Spleen (tissue), 11 donors: Measurements from ENCODE around the gene NINJ1. TPM values are rescaled to one million over a fixed set of nuclear protein-coding genes. Genes with fewer than 3 reads are reported as not detected.

ENCODE experiments used
- DNase-seq: peaks from one replicate; pipeline ENCODE4 v3.0.0-alpha.2; 2020
- H3K27ac ChIP-seq, 8 donors: fragments of 200-600 bp; sonication (generic) in 7 of 8; 1 replicate in 4 of 8; 2 replicates in 4 of 8; pipeline versions ENCODE4 v1.5.0 to v1.8.0; 2016 to 2021; ENCODE audit warnings: inconsistent platforms in 4 of 8, mild to moderate bottlenecking in 4 of 8, moderate library complexity in 1 of 8
- H3K27me3 ChIP-seq, 7 donors: fragments of 200-600 bp; sonication (generic) in 6 of 7; replicated peaks in 1 of 7; 1 replicate in 4 of 7; 2 replicates in 3 of 7; pipeline versions ENCODE4 v1.5.0 to v1.8.0; 2016 to 2021; ENCODE audit warnings: inconsistent platforms in 3 of 7, mild to moderate bottlenecking in 1 of 7
- H3K36me3 ChIP-seq, 6 donors: fragments of 200-600 bp; sonication (generic) in 5 of 6; 1 replicate in 4 of 6; 2 replicates in 2 of 6; pipeline versions ENCODE4 v1.5.0 to v1.8.0; 2016 to 2021; ENCODE audit warnings: inconsistent platforms in 2 of 6
- H3K4me1 ChIP-seq, 6 donors: fragments of 200-600 bp; sonication (generic) in 5 of 6; 1 replicate in 3 of 6; 2 replicates in 3 of 6; pipeline versions ENCODE4 v1.5.0 to v1.8.0; 2016 to 2021; ENCODE audit warnings: inconsistent platforms in 3 of 6
- H3K4me3 ChIP-seq, 8 donors: fragments of 200-600 bp; sonication (generic) in 7 of 8; 1 replicate in 4 of 8; 2 replicates in 4 of 8; pipeline versions ENCODE4 v1.5.0 to v1.8.0; 2016 to 2021; ENCODE audit warnings: inconsistent platforms in 4 of 8, mild to moderate bottlenecking in 4 of 8, moderate library complexity in 2 of 8
- H3K9me3 ChIP-seq, 8 donors: fragments of 200-600 bp; sonication (generic) in 7 of 8; 1 replicate in 4 of 8; 2 replicates in 4 of 8; pipeline versions ENCODE4 v1.5.0 to v1.8.0; 2016 to 2021; ENCODE audit warnings: inconsistent platforms in 4 of 8
- POLR2A ChIP-seq, 3 donors: fragments of 450-650 bp; IDR thresholded peaks; one replicate each; pipeline ENCODE4 v1.5.1; 2017; ENCODE audit warnings: antibody characterized with exemption in 3 of 3, mild to moderate bottlenecking in 1 of 3
- POLR2AphosphoS5 ChIP-seq, 3 donors: sonication (generic); formaldehyde crosslinking; IDR thresholded peaks; one replicate each; pipeline ENCODE4 v1.5.1; 2017; ENCODE audit warnings: antibody characterized with exemption in 3 of 3
- WGBS, 5 donors: extraction: QIAGEN DNeasy Blood & Tissue Kit in 3 of 5; methylation state at CpG; one replicate each; pipeline versions ENCODE4 v1.1.5 to v1.1.7; 2013 to 2018; 5-methylcytosine and 5-hydroxymethylcytosine counted together
- intact Hi-C: fragments of 100-400 bp; cut with DNase I; formaldehyde crosslinking; loops from one replicate; pipeline ENCODE4 v1.15.0; 2023; ENCODE audit warnings: low total_unique reads
- polyA plus RNA-seq, 3 donors: library from polyadenylated mRNA; stranded (reverse); fragments of 200-250 nt; gene quantifications; one replicate each; pipeline ENCODE4 v1.2.1, GENCODE V29; 2013
- total RNA-seq, 7 donors: library from RNA; depleted of rRNA in 3 of 7; stranded (reverse); fragments of >200 nt in 3 of 7; fragmentation: NEBNext Ultra II Directional in 4 of 7; extraction: Animal tissue kit (Norgen Biotek cat#: 25700) in 4 of 7; gene quantifications; one replicate each; pipeline versions ENCODE4 v1.1.0 to v1.2.1, GENCODE V29; 2016 to 2021
- TF ChIP-seq, protein P1 (sequence below), 11 experiments: fragments of 200-600 bp in 7 of 11; fragments of 450-650 bp in 4 of 11; sonication (generic) in 4 of 11; IDR thresholded peaks in 8 of 11; conservative IDR thresholded peaks in 3 of 11; 1 replicate in 7 of 11; 2 replicates in 4 of 11; pipeline versions ENCODE4 v1.4.0 to v1.8.0; 2016 to 2021; ENCODE audit warnings: antibody characterized with exemption in 11 of 11, inconsistent platforms in 4 of 11, mild to moderate bottlenecking in 1 of 11
- donor health status: healthy with polysubstance abuse.
- donor health status: DM: no; HTN: no; CAD: no; lungs with moderate emphysema.
- donor health status: DM: no; HTN: no; CAD: no.
- donor health status: Bipolar disorder and iron deficiency.
- donor health status: healthy.
- donor health status: DM: no; HTN: no; CAD: no.
- donor health status: DM: yes; HTN: yes; CAD: no.

The NINJ1 gene
- total and polyA plus RNA-seq, 10 donors, result 26.5 to 142 (median 104) TPM

DNA sequence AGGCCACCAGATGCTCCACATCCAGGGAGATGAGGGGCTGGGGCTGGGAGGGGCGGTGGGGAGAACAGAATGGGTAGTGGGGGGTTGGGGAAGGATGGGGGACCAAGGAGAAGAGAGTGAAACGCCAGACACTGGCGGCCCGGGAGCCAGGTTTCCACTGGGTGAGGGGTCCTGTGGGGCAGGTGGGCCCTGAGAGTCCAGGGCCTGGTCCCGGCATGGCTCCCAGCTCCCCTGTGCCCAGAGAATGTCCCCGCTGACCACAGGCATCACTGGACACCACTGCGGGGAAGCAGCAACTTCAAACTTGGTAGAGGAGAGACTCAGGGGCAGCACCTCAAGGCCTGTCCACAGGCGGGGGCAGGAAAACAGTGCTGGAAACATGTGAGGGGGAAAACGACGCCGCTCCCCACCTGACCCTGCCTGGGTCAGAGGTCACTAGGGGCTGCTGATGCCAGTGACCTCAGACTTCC lies 13.2 kb downstream of the NINJ1 start:
- 88 to 91% (median 89%) methylated on average over 8 to 11 of the region's 11 CpGs for WGBS, 5 donors
- Histone ChIP-seq H3K9me3 (no peaks in the 10 kb centered on the region), H3K27me3 (no peaks in the 10 kb centered on the region), H3K4me3 (peak overlapping the region in 1 of 8 donors; percentile 55), H3K4me1 (peaks cover 19 to 99% (median 59%) of the 10 kb centered on the region in 6 donors), H3K36me3 (peaks cover 0 to 57% (median 28%) of the 10 kb centered on the region in 6 donors), H3K27ac (peak overlapping the region in 7 of 8 donors; percentile 80 to 96 (median 90))
- TF ChIP-seq POLR2A (IDR thresholded peaks at IDR 0.05) (no peak), POLR2AphosphoS5 (IDR thresholded peaks at IDR 0.05) (no peak)
- TF ChIP-seq, protein P1, sequence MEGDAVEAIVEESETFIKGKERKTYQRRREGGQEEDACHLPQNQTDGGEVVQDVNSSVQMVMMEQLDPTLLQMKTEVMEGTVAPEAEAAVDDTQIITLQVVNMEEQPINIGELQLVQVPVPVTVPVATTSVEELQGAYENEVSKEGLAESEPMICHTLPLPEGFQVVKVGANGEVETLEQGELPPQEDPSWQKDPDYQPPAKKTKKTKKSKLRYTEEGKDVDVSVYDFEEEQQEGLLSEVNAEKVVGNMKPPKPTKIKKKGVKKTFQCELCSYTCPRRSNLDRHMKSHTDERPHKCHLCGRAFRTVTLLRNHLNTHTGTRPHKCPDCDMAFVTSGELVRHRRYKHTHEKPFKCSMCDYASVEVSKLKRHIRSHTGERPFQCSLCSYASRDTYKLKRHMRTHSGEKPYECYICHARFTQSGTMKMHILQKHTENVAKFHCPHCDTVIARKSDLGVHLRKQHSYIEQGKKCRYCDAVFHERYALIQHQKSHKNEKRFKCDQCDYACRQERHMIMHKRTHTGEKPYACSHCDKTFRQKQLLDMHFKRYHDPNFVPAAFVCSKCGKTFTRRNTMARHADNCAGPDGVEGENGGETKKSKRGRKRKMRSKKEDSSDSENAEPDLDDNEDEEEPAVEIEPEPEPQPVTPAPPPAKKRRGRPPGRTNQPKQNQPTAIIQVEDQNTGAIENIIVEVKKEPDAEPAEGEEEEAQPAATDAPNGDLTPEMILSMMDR (IDR thresholded peaks at IDR 0.05 in 8 of 11, conservative IDR thresholded peaks at IDR 0.05 in 3 of 11), result no peak
- intact Hi-C loops, result no loop called here
- DNase-seq, result peak; percentile 78

DNA sequence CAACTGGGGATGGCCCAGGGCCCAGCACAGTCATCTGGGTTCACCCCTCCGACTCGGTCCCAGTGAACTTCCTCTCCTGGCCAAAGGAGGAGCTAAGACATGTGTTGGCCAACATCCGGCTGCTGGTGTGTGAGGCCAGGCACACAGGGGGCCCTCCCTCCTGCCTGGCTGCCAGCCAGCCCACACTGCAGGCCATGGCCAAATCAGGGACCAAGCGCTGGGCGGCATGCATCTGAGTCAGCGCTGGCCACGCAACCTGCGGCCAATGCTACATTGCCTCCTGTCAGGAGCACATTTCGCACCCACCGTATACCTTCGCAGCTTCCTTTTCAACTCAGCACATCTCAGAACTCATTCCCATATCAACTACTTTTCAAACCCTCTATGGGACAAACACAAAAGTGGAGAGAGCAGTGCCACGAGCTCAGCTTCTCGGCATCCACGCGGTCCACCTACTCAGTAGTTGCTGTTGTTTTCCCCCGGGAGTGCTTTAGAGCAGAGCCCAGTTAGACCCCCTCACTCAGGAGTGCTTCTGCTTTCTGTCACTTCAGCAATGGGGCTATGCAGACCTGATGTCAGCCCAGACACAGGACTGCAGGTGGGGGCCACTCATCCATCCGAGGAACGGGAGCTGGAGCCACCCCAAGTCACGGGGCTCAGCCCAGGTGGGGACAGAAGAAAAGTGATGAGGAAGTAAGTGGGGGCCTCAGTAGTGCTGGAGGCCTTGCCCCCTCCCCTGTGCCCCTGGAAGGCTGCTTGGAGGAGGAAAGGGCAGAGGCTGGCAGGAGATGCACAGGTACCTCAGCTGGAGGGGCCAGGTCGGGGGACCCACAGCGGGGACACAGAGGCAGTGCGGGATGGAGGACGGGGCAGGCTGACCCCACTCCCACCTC lies 13.9 kb downstream of the NINJ1 start:
- Histone ChIP-seq H3K36me3 (peaks cover 0 to 50% (median 27%) of the 10 kb centered on the region in 6 donors), H3K27ac (peak overlapping the region; percentile 50 to 96 (median 88)), H3K4me1 (peaks cover 15 to 97% (median 53%) of the 10 kb centered on the region in 6 donors), H3K4me3 (peak overlapping the region in 1 of 8 donors; percentile 55), H3K9me3 (no peaks in the 10 kb centered on the region), H3K27me3 (no peaks in the 10 kb centered on the region)
- 26 to 41% (median 33%) methylated on average over 17 to 23 of the region's 23 CpGs for WGBS, 5 donors
- TF ChIP-seq, protein P1 (IDR thresholded peaks at IDR 0.05 in 8 of 11, conservative IDR thresholded peaks at IDR 0.05 in 3 of 11), result peak; percentile 43 to 78 (median 70)
- peak; percentile 94 to 99 (median 97) for TF ChIP-seq POLR2AphosphoS5 (IDR thresholded peaks at IDR 0.05)
- TF ChIP-seq POLR2A (IDR thresholded peaks at IDR 0.05), result peak in 1 of 3 donors; percentile 4
- DNase-seq, result peak; percentile 98
- intact Hi-C loops, result no loop called here

DNA sequence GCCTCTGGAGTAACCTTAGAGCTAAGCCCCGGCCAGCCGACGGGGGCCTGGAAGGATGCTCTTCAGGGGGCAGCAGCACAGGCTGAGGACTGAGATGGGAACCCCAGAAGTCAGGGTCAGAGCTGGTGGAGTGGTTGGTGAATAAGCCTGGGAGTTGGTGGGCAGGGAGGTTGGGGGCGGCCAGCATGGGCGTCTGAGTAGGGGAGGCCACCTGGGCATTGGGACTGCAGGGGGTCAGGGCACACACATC lies 14.4 kb downstream of the NINJ1 start:
- H3K9me3 ChIP-seq, result no peaks in the 10 kb centered on the region
- TF ChIP-seq POLR2AphosphoS5 (IDR thresholded peaks at IDR 0.05) (no peak), POLR2A (IDR thresholded peaks at IDR 0.05) (no peak)
- TF ChIP-seq, protein P1 (IDR thresholded peaks at IDR 0.05 in 8 of 11, conservative IDR thresholded peaks at IDR 0.05 in 3 of 11), result no peak
- H3K4me3 ChIP-seq, result peak overlapping the region in 1 of 8 donors; percentile 55
- H3K36me3 ChIP-seq, result peaks cover 0 to 47% (median 24%) of the 10 kb centered on the region in 6 donors
- 36 to 62% (median 53%) methylated on average over 2 to 5 of the region's 5 CpGs for WGBS, 5 donors
- DNase-seq, result no peak
- H3K27me3 ChIP-seq, result no peaks in the 10 kb centered on the region
- H3K27ac ChIP-seq, result peak overlapping the region; percentile 50 to 96 (median 88)
- H3K4me1 ChIP-seq, result peaks cover 15 to 97% (median 56%) of the 10 kb centered on the region in 6 donors
- intact Hi-C loops, result no loop called here
